ENCODE measurements around the gene TBC1D22A.
A peak's percentile ranks its signal among the peaks of the same experiment; 100 is the strongest.
"Not testable (repeated sequence)": the region's sequence is repeated elsewhere in the genome, so short reads cannot be mapped to it uniquely, and the experiment has no call there.

Gene TBC1D22A

GRCh38 chr22:46762238-46763050, at the start of gene TBC1D22A:
Gene TBC1D22A (plus strand): TSS chr22:46762650. CDS start chr22:46762787, 137 bp downstream.
- DNase-seq (ENCODE audit: low spot score): peak; percentile 96

- DNase-seq (ENCODE audit: low spot score): no peak
These were observed 47.9 kb upstream of the TBC1D22A start for GRCh38 chr22:46714550-46714949.

- no peak for DNase-seq (ENCODE audit: low spot score)
These were observed 42.5 kb upstream of the TBC1D22A start for GRCh38 chr22:46719921-46720320.

GRCh38 chr22:46721501-46722085, 40.9 kb upstream of the TBC1D22A start:
- no peak for DNase-seq (ENCODE audit: low spot score)

- DNase-seq (ENCODE audit: low spot score): no peak
These were observed 38.6 kb upstream of the TBC1D22A start for GRCh38 chr22:46723882-46724281.

GRCh38 chr22:46725096-46725495, 37.4 kb upstream of the TBC1D22A start:
- DNase-seq (ENCODE audit: low spot score): no peak

GRCh38 chr22:46726066-46726985, 36.1 kb upstream of the TBC1D22A start:
- no peak for DNase-seq (ENCODE audit: low spot score)

GRCh38 chr22:46726986-46727317, 35.5 kb upstream of the TBC1D22A start:
- DNase-seq (ENCODE audit: low spot score): no peak

GRCh38 chr22:46727813-46728364, 34.6 kb upstream of the TBC1D22A start:
- DNase-seq (ENCODE audit: low spot score): no peak

- DNase-seq (ENCODE audit: low spot score): no peak
These were observed 34.0 kb upstream of the TBC1D22A start for GRCh38 chr22:46728470-46728869.

- DNase-seq (ENCODE audit: low spot score): no peak
These were observed 31.7 kb upstream of the TBC1D22A start for GRCh38 chr22:46730568-46731245.

- DNase-seq (ENCODE audit: low spot score): no peak
These were observed 31.0 kb upstream of the TBC1D22A start for GRCh38 chr22:46731246-46732040.

GRCh38 chr22:46732041-46732379, 30.4 kb upstream of the TBC1D22A start:
- DNase-seq (ENCODE audit: low spot score): no peak

- no peak for DNase-seq (ENCODE audit: low spot score)
These were observed 29.9 kb upstream of the TBC1D22A start for GRCh38 chr22:46732513-46732912.

- DNase-seq (ENCODE audit: low spot score): not testable (repeated sequence)
These were observed 28.2 kb upstream of the TBC1D22A start for GRCh38 chr22:46734213-46734722.

- no peak for DNase-seq (ENCODE audit: low spot score)
These were observed 27.5 kb upstream of the TBC1D22A start for GRCh38 chr22:46734830-46735453.

- no peak for DNase-seq (ENCODE audit: low spot score)
These were observed 26.5 kb upstream of the TBC1D22A start for GRCh38 chr22:46735747-46736608.

GRCh38 chr22:46736705-46737104, 25.7 kb upstream of the TBC1D22A start:
- no peak for DNase-seq (ENCODE audit: low spot score)

Data from hepatic stellate cell (primary cell).